AG04449 (cell line): ENCODE data around the gene RAB40A.
"Not testable (repeated sequence)": the region's sequence is repeated elsewhere in the genome, so short reads cannot be mapped to it uniquely, and the experiment has no call there.

Experiments
- CTCF ChIA-PET: fragments of 350-600 bp; formaldehyde crosslinking; extraction: SDS; loops from one replicate; lab custom pipeline; 2021; ENCODE audit warnings: antibody characterized with exemption; lab: Yijun Ruan, JAX
- POLR2A ChIA-PET: fragments of 400-600, 350-600 bp; formaldehyde crosslinking; extraction: SDS; loops from one replicate; lab custom pipeline; 2020; ENCODE audit warnings: antibody characterized with exemption, inconsistent platforms; lab: Yijun Ruan, JAX
- DNase-seq: peaks from one replicate; pipeline ENCODE4 v3.0.0-alpha.2; 2010; ENCODE audit warnings: low read depth, low spot score
- H3K4me3 ChIP-seq: 2 replicates; pipeline ENCODE4 v1.5.1; 2011; ENCODE audit warnings: low read depth, mild to moderate bottlenecking, control low read depth, low read length
- CTCF ChIP-seq: IDR thresholded peaks from one replicate; pipeline ENCODE4 v1.5.1; 2011; ENCODE audit warnings: mild to moderate bottlenecking, moderate library complexity, low read length, control low read depth, inconsistent platforms; ENCODE audit not compliant: insufficient read depth; ENCODE audit errors: missing control alignments

Gene RAB40A

GRCh38 chrX:103503163-103503852 is 16.0 kb downstream of the RAB40A start:
- POLR2A ChIA-PET: no interaction called here
- H3K4me3 ChIP-seq: no peak overlapping the region
- no peak for DNase-seq
- no peak for TF ChIP-seq CTCF
- CTCF ChIA-PET: interaction anchor here (3.5 kb wide), 1 partner anchor 13 kb away, joined by 25 read pairs; no protein-coding TSS in a partner anchor

- no peak for TF ChIP-seq CTCF
- CTCF ChIA-PET: interaction anchor here (2.2 kb wide), 1 partner anchor 9 kb away, joined by 5 read pairs; no protein-coding TSS in a partner anchor
- POLR2A ChIA-PET: no interaction called here
- DNase-seq: no peak
- no peak overlapping the region for H3K4me3 ChIP-seq
These were observed 20.5 kb downstream of the RAB40A start for GRCh38 chrX:103498786-103499185.

- DNase-seq: no peak
- POLR2A ChIA-PET: no interaction called here
- CTCF ChIA-PET: interaction anchor here (1.0 kb wide), 1 partner anchor 32 kb away, joined by 3 read pairs; no protein-coding TSS in a partner anchor
- H3K4me3 ChIP-seq: no peak overlapping the region
- no peak for TF ChIP-seq CTCF
These were observed 23.5 kb downstream of the RAB40A start for GRCh38 chrX:103495786-103496185.

- H3K4me3 ChIP-seq, DNase-seq, POLR2A ChIA-PET: not testable (repeated sequence)
- CTCF ChIA-PET: interaction anchor here (1.7 kb wide), 1 partner anchor 8 kb away, joined by 4 read pairs; no protein-coding TSS in a partner anchor
These were observed 25.7 kb downstream of the RAB40A start for GRCh38 chrX:103493578-103493977.

GRCh38 chrX:103489733-103490132 is 29.6 kb downstream of the RAB40A start:
- POLR2A ChIA-PET: not testable (repeated sequence)

GRCh38 chrX:103488794-103489193 is 30.5 kb downstream of the RAB40A start:
- H3K4me3 ChIP-seq: no peak overlapping the region
- ChIA-PET CTCF (interaction anchor here (0.7 to 3.1 kb wide), 6 partner anchors 9 to 331 kb away, joined by 3 to 25 read pairs (median 4); no protein-coding TSS in a partner anchor), POLR2A (no interaction called here)
- TF ChIP-seq CTCF: no peak
- DNase-seq: no peak

More at GRCh38 chrX:103489733-103490132, 29.6 kb downstream of the RAB40A start:
- H3K4me3 ChIP-seq, DNase-seq: not testable (repeated sequence)
- CTCF ChIA-PET: interaction anchor here (1.0 to 3.1 kb wide), 10 partner anchors 9 to 284 kb away, joined by 3 to 25 read pairs (median 5); no protein-coding TSS in a partner anchor
- TF ChIP-seq CTCF: peak; percentile 41
